GM19468 (cell line): ENCODE measurements around the gene TOR1B.
"Not testable (repeated sequence)": the region's sequence is repeated elsewhere in the genome, so short reads cannot be mapped to it uniquely, and the experiment has no call there.

ENCODE experiments used
- ATAC-seq: cut with Tn5 transposase; IDR thresholded peaks from one replicate; pipeline ENCODE4 v1.9.1; 2021; ENCODE audit warnings: mild to moderate bottlenecking, moderate library complexity, moderate number of reproducible peaks; ENCODE audit not compliant: unreplicated experiment; ENCODE audit errors: extremely low read depth

Gene TOR1B, protein sequence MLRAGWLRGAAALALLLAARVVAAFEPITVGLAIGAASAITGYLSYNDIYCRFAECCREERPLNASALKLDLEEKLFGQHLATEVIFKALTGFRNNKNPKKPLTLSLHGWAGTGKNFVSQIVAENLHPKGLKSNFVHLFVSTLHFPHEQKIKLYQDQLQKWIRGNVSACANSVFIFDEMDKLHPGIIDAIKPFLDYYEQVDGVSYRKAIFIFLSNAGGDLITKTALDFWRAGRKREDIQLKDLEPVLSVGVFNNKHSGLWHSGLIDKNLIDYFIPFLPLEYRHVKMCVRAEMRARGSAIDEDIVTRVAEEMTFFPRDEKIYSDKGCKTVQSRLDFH

DNA sequence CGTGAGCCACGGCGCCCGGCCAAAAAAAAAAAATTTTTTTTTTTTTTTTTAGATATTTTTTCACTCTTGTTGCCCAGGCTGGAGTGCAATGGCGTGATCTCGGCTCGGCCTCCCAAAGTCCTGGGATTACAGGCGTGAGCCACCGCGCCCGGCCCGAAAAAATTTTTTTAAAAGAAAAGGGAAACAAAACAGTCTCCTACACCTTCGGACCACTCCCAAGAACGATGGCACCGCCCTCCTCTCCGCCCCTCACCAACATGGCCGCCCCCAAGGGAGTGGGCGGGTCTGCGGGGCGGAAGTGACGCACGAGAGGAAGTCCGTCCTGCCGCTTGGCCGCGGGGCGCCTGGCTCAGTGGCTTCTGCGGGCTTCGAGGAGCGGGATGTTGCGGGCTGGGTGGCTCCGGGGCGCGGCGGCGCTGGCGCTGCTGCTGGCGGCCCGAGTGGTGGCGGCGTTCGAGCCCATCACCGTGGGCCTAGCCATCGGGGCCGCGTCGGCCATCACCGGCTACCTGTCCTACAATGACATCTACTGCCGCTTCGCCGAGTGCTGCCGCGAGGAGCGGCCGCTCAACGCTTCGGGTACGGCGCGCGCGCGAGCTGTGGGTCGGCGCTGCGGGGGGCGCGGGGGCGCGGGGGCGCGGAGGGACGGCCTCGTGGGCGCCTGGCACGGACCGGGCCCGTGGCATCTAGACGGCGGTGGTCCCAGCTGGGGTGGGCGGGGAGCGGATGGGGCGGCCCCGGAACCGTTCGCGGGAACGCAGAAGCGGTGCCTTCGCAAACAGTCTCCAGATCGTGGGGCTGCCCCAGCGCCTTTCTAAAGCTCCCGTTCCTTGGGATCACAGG is at the start of gene TOR1B:
Gene TOR1B, plus strand, starts transcription at position 352 of the 843 bp plus-strand sequence. Its CDS starts 29 bp downstream, at position 381.
- ATAC-seq: no peak

DNA sequence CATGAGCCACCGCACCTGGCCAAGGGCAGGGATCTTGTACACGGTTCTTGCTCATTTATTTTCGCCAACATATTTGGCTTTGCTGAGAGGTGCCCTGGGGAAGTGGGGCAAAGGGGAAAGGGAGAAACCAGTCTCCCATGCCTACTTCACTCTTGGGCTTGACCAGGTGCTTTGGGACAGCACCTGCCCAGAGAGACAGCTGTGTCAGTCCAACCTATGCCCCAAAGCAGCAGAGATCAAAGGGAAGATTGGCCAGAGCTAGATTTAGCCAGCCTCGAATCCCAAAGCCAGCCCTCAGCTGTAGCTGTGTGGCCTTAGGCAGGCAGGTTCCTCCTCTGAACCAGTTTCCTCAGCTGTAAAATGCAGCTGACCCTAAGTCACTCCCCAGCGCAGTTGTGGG is 47.8 kb upstream of the TOR1B start:
- no peak for ATAC-seq

DNA sequence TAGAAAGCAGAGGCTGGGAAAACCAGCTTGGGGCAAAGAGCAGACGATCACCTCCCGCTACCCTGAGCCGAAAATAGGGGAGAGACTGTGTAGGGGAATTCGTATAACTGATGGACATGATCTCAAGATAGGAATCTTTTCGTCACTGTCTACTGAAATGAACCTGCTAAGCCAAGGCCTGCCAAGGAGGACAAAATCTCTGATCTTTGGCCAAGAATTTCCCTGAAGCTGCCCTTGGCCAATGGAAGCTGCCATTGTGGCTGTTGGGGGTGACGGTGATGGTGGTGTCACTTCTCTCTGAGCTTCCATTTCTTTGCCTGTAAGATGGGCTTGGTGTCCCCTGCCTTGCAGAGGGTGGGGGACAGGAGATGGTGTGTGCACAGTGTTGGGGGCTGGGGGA is 46.8 kb upstream of the TOR1B start:
- ATAC-seq: no peak

DNA sequence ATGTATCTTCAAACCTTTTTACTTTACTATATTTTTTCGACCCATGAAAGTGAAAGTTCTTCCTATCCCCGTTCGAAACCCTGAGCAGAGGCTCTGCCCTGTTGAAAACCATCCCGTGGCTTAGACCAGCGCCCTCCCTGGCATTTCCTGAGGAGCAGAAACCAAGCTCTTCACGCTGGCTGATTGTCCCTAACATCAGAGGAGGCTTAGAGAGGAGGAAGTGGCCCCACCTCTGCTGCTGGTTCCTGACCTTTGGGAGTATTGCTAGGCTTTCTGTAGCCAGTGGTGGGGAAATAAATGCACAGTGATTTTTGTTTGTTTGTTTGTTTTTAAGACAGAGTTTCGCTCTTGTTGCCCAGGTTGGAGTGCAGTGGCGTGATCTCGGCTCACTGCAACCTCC is 45.9 kb upstream of the TOR1B start:
- no peak for ATAC-seq

DNA sequence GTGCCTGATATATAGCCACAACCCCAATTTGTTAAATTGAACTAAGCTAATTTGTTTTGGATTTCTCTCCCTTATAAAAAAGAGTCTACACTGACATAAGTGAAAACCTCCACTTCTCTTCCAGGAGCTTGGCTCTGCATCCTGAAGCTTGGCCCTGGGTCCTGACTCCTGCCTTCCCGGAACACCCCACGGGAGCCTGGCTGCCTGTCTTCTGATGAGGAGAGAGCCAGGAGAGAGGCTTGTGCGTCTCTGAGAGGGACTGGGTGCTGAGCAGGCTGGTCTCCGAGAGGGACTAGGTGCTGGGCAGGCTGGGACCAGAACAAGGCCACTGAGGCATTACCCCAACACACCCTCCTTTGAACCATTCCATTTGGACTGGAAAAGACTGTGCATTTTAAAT is 43.7 kb upstream of the TOR1B start:
- no peak for ATAC-seq

DNA sequence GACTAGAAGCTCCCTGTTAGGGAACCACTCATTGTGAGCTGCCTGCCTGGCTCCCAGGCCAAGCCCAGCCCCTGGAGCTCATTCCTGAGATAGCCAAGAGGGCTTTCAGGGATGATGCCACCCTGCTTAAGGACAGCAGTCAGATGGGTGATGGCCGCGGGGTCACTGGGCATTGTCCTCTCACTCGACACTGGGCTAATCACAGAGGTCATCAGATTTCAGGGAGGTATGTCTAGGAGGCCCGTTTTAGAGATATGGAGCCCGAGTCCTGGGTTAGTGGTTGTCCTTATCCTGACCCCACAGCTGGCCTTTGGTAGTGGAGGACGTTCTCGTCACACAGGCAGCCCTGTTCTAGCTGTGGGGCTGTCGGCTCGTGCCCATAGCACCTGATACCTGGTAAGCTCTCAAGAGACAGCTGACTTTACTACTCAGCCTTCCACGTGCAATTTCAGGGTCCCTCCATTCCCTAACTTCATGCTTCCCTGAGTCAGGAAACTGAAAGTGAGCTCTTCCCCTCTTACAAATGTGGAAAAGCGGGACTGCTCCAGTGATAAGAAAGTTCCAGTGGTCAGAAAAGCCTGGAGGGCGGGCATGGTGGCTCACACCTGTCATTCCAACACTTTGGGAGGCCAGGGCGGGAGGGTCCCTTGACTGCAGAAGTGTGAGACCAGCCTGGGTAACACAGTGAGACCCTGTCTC is 43.0 kb upstream of the TOR1B start:
- ATAC-seq: no peak

DNA sequence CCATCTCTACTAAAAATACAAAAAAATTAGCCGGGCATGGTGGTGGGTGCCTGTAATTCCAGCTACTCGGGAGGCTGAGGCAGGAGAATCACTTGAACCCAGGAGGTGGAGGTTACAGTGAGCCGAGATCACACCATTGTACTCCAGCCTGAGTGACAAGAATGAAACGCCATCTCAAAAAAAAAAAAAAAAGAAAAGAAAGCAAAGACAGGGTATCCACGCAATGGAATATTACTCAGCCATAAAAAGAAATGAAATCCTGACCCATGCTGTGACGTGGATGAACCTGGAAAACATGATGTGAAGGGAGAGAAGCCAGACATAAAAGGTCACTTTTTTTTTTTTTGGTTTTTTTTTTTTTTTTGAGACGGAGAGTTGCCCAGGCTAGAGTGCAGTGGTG is 42.2 kb upstream of the TOR1B start:
- not testable (repeated sequence) for ATAC-seq

DNA sequence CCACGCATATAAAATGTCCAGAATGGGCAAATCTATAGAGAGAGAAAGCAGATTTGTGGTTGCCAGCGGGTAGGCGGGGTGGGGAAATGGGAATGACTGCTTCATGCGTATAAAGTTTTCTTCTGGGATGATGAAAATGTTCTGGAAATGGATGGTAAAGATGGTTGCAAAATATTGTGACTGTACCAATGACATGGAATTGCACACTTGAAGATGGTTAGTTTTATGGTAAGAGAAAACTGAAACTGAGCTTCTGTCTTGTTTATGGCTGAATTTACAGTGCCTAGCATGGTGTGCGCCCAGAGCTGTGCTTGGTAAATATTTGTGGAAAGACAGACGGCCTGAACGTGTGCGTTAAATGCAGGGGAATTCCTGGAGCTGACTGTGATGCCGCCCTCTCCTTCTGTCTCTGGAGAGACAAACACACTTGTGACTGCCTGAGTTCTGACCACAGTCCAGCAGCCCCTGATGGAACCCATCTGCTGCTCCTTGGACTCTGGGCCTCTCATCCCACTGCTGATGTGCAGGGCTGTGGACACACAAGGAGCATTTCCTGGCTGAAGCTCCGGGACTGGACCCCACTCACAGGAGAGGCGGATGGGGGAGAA is 41.6 kb upstream of the TOR1B start:
- ATAC-seq: no peak

DNA sequence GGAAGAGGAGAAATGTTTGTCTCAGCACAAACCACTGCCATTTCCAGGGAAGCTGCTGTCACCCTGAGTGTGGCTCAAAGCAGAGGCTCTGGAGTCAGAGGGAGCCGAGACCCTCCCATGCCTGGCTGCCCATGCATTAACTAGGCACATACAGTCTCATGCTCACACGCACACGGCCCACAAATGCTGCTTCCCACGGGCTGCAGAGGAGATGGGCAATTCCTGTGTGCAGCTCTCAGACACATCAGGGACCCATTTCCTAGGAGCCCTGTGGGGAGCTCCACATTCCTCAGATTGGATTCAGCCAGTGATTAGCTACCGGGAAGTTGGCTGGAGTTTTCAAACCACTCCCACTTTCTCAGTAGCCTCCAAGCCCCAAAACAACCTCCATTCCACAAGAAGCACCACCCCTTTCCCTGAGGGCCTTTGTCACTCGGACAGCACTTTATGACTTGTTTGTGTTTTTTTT is 41.0 kb upstream of the TOR1B start:
- no peak for ATAC-seq

DNA sequence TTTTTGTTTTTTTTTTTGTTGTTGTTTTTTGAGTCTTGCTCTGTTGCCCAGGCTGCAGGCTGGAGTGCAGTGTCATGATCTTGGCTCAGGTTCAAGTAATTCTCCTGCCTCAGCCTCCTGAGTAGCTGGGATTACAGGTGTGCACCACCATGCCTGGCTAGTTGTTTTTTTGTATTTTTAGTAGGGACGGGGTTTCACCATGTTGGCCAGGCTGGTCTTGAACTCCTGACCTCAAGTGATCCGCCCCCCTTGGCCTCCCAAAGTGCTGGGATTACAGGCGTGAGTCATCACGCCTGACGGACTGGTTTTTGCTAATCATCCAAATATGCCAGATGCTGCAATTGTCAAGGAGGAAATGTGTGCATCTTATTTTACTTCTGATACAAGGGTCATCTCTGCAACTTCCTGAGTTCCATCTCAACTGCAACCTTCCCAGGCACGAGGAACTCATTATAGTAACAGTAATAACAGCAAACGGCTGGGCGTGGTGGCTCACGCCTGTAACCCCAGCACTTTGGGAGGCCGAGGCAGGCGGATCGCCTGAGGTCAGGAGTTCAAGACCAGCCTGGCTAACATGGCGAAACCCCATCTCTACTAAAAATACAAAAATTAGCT is 40.5 kb upstream of the TOR1B start:
- ATAC-seq: not testable (repeated sequence)

DNA sequence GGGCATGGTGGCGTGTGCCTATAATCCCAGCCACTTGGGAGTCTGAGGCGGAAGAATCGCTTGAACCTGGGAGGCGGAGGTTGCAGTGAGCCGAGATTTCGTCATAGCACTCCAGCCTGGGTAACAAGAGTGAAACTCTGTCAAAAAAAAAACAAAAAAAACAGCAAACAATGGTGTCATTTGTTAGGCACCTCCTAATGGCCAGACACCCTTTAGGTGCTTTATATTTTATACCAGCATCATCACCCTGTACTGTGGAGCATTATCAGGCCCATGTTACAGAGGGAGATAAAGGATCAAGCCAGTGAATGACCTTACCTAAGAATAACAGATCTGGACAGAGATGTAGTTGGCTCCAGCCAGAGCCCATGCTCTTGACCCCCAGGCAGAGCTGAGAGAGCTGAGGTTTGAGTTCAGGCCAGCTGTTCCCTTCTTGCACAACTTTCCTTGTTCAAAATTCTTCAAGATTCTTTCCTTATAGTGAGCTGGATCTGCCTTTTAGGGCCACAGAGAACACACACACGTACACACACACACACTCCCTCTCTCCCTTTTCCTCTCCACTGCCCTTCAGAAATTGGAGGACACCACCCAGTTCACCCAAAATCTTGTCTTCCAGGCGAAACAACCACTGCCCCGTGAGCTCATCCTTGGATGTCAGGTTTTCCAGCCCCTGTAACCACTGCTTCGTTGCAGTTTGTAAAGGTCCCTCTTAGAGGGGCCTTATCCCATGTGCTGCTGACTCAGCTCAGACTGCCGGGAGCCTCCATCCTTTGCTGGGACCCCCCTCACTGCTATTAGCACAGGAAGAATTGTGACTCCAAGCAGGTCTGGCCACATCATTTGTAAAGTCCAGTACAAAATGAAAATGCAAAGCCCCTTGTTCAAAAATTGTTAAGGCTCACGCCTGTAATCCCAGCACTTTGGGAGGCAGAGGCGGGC is 39.7 kb upstream of the TOR1B start:
- ATAC-seq: no peak

DNA sequence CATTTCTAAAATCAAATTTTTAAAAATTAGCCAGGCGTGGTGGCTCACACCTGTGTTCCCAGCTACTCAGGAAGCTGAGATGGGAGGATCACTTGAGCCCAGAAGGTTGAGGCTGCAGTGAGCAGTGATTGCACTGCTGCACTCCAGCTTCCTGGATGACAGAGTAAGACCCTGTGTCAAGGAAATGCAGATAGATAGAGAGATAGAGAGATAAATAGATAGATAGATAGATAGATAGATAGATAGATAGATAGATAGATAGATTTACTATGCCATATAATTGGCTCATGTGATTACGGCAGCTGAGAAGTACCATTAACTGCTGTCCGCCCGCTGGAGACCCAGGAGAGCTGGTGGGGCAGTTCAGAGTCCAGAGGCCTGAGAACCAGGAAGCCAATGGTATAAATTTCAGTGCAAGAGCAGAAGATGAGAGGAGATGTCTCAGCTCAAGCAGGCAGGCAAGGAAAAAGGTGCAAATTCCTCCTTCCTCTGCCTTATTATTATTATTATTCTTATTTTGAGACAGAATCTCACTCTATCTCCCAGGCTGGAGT is 37.1 kb upstream of the TOR1B start:
- no peak for ATAC-seq

DNA sequence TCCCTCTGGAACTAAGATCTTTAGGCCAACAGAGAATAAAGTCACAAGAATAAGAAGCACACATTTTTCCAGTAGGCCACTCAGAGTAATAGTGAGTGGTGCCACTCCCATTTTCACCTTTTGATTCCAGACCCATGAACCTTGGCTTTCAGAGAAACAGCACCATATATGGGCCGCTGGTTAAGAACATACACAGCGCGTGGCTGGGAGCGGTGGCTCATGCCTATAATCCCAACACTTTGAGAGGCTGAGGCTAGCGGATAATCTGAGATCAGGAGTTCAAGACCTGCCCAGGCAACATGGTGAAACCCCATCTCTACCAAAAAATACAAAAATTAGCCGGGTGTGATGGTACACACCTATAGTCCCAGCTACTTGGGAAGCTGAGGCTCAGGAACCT is 34.5 kb upstream of the TOR1B start:
- no peak for ATAC-seq

DNA sequence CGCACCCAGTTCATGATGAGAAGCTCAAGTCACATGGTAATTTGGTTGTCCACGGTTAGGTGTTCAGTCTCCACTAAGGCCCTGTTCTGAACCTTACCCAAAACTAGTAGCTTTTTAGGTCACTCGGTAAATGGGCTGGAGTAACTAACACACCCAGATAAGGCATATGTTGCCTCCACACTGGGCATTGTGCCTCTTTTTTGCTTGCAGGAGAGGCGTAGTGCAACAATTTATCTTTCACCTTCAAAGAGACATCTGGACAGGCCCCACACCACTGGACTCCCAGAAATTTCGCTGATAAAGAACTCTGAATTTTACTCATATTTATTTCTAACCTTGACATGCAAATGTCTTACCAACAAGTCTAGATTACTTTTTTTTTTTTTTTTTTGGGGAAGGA is 33.3 kb upstream of the TOR1B start:
- no peak for ATAC-seq

DNA sequence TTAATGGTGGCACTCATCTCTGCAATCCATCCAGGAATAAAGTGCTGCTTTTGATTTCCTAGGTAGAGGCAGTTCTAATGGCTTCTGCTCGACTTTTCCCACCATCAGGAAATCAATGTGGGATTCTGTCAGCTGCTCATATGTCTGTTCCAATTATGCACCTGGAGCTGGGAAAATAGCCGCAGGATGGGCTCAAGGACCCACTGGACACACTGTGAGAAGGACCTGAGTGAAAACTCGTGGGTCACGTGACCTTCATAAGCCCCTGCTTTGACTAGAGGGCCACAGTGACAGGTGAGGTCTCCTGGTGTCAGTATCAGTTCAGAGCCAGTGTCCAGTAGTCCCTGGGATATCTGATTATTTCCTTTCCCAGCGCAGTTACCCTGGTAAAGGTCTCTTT is 32.2 kb upstream of the TOR1B start:
- ATAC-seq: no peak

DNA sequence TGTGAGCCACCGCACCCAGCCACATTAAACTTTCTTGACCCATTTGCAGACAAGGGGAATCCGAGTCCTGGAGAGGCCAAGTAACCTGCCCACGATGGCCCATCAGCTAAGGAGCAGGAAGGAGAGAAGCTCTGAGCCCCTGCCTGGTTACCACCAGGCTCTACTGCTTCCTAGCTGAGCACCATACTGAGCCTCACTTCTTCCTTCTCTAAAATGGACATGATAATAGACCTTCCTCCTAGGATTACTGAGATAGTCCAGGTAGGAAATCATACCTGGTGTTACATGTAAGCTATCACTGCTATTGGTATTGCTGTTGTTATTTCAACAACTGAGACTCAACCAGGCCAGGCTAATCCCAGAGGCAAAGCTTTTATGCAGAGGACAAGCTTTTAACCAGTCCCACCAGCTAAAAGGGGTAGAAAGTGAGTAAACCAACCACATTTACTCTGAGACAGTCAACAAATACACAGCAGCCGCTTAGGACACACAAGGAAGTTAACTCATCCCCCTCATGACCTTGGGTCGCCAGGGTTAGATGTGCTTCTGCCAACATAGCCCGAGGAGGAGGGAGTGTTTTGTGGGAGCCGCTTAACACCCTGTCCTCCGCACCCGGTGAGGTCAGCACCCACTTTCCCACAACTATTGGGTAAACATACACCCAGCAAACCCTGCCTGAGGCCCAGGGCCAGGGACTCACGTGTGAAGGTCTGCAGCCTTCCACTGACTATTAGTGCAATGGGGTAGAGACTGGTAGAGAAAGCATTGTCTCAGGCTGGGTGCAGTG is 29.5 kb upstream of the TOR1B start:
- no peak for ATAC-seq

DNA sequence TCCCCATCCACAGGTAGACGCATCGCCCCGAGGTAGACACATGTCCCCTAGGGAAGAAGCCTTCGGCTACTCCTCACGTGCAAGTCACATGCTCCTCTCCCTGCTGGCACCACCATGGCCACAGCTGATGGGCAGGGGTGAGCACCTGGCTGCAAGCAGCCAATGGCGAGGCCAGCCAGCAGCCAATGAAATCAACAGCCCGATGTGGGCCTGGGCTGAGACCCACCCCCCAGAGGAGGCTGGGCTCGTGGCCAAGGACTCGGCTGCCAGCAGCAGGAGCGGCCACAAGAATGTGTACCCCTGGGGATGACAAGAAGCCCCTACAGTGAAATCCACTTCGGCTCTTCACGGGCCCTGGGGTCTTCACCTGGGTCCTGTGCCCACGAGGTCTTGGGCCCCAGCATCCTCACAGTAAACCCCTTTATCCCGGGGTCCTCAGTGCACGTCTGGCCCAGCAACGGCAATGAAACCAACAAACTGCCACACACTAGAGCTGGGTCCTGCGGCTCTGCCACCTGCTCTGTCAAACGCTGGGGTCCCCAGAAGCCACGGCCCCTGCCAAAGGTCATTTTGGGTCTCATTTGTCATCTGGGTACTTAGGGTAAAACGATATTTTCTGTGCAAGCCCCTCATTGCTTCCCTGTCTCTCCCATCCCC is 28.1 kb upstream of the TOR1B start:
- no peak for ATAC-seq

DNA sequence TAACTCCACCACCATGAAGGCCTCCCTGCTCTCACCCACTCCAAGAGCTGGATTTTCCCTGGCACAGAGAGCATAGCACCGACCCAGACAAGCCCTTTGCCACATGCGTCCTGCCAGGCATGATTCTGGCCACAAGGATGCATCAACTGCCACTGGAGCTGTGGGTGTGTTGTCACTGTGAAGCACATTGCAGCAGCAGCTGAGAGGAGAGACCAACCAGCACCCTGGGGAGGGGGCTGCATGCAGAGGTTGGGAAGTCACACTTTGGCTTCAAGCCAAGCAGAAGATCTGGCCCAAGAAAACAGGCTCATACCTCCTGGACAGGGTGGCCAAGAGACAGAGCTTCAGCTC is 27.6 kb upstream of the TOR1B start:
- no peak for ATAC-seq
